Lower lobe of right lung (tissue), 2 donors: ENCODE measurements around the gene CSF2. TPM values are rescaled to one million over a fixed set of nuclear protein-coding genes. Genes with fewer than 3 reads are reported as not detected.

Experiments
- ATAC-seq, 2 donors: fragments of 200-7000 bp; cut with Tn5 transposase; one replicate each; pipeline ENCODE4 v1.9.1; 2020 to 2022; ENCODE audit warnings: mild to moderate bottlenecking in 2 of 2, moderate library complexity in 2 of 2
- DNase-seq: peaks from one replicate; pipeline ENCODE4 v3.0.0-alpha.2; 2020
- H3K27ac ChIP-seq: fragments of 200-600 bp; one replicate; pipeline ENCODE4 v1.8.0; 2022
- H3K27me3 ChIP-seq: fragments of 200-600 bp; one replicate; pipeline ENCODE4 v1.8.0; 2022; ENCODE audit warnings: low read depth
- H3K36me3 ChIP-seq: fragments of 200-600 bp; one replicate; pipeline ENCODE4 v1.8.0; 2022; ENCODE audit warnings: mild to moderate bottlenecking
- H3K4me1 ChIP-seq: fragments of 200-600 bp; one replicate; pipeline ENCODE4 v1.8.0; 2022
- H3K4me3 ChIP-seq: fragments of 200-600 bp; one replicate; pipeline ENCODE4 v1.8.0; 2022; ENCODE audit warnings: mild to moderate bottlenecking
- H3K9me3 ChIP-seq: fragments of 200-600 bp; one replicate; pipeline ENCODE4 v1.8.0; 2022
- CTCF ChIP-seq: fragments of 200-600 bp; IDR thresholded peaks from one replicate; pipeline ENCODE4 v1.8.0; 2022; ENCODE audit warnings: antibody characterized with exemption, mild to moderate bottlenecking
- intact Hi-C: fragments of 100-400 bp; cut with DNase I; formaldehyde crosslinking; loops from one replicate; pipeline ENCODE4 v1.11.0; 2022
- total RNA-seq: library from RNA; stranded (reverse); fragmentation: NEBNext Ultra II Directional; extraction: Animal tissue kit (Norgen Biotek cat#: 25700); gene quantifications from one replicate; pipeline ENCODE4 v1.2.1, GENCODE V29; 2021
- donor health status: DM: no; HTN: yes; CAD: no; lungs with severe emphysema.

Gene CSF2
- total RNA-seq, 1 donor from 2014 or later: 3.9 TPM

GRCh38 chr5:132067451-132067850, 6.1 kb upstream of the CSF2 start:
- ATAC-seq (no peak), DNase-seq (no peak)
- H3K9me3 ChIP-seq: no peaks in the 10 kb centered on the region
- no peak for TF ChIP-seq CTCF
- H3K27ac ChIP-seq: no peak overlapping the region
- H3K4me1 ChIP-seq: peaks cover 24% of the 10 kb centered on the region
- no peaks in the 10 kb centered on the region for H3K27me3 ChIP-seq
- no peak overlapping the region for H3K4me3 ChIP-seq
- intact Hi-C loops: no loop called here
- H3K36me3 ChIP-seq: no peaks in the 10 kb centered on the region

GRCh38 chr5:132067941-132068808, 5.4 kb upstream of the CSF2 start:
- Histone ChIP-seq H3K9me3 (no peaks in the 10 kb centered on the region), H3K4me3 (no peak overlapping the region), H3K36me3 (no peaks in the 10 kb centered on the region), H3K4me1 (peaks cover 31% of the 10 kb centered on the region), H3K27me3 (no peaks in the 10 kb centered on the region), H3K27ac (no peak overlapping the region)
- intact Hi-C loops: no loop called here
- DNase-seq (no peak), ATAC-seq (no peak)
- TF ChIP-seq CTCF: no peak

GRCh38 chr5:132069561-132069960, 4.0 kb upstream of the CSF2 start:
- DNase-seq: no peak
- intact Hi-C loops: no loop called here
- no peaks in the 10 kb centered on the region for H3K36me3 ChIP-seq
- H3K27ac ChIP-seq: no peak overlapping the region
- no peak overlapping the region for H3K4me3 ChIP-seq
- no peaks in the 10 kb centered on the region for H3K9me3 ChIP-seq
- ATAC-seq: no peak
- peaks cover 40% of the 10 kb centered on the region for H3K4me1 ChIP-seq
- H3K27me3 ChIP-seq: no peaks in the 10 kb centered on the region
- no peak for TF ChIP-seq CTCF

GRCh38 chr5:132069994-132070393, 3.6 kb upstream of the CSF2 start:
- Histone ChIP-seq H3K27me3 (no peaks in the 10 kb centered on the region), H3K4me1 (peaks cover 36% of the 10 kb centered on the region), H3K4me3 (no peak overlapping the region), H3K9me3 (no peaks in the 10 kb centered on the region), H3K36me3 (no peaks in the 10 kb centered on the region), H3K27ac (no peak overlapping the region)
- DNase-seq (no peak), ATAC-seq (no peak)
- no peak for TF ChIP-seq CTCF
- intact Hi-C loops: no loop called here

GRCh38 chr5:132070460-132071337, 2.9 kb upstream of the CSF2 start:
- Histone ChIP-seq H3K27me3 (no peaks in the 10 kb centered on the region), H3K4me1 (peaks cover 35% of the 10 kb centered on the region), H3K27ac (no peak overlapping the region), H3K4me3 (no peak overlapping the region), H3K9me3 (no peaks in the 10 kb centered on the region), H3K36me3 (no peaks in the 10 kb centered on the region)
- no peak for TF ChIP-seq CTCF
- DNase-seq: no peak
- no peak for ATAC-seq
- intact Hi-C loops: no loop called here
